MM.1S (cell line): ENCODE measurements around the gene PLA2G12B.

Experiments used
- DNase-seq: peaks from one replicate; pipeline ENCODE4 v3.0.0-alpha.2; 2015
- H2AFZ ChIP-seq: fragments of 300-600 bp; sonication (generic); 2 replicates; pipeline ENCODE4 v1.6.0; 2016; ENCODE audit warnings: antibody characterized with exemption, low read length
- H3F3A ChIP-seq: fragments of 300-600 bp; sonication (generic); 2 replicates; pipeline ENCODE4 v1.6.1; 2016; ENCODE audit warnings: mild to moderate bottlenecking, antibody characterized with exemption, low read length, moderate library complexity, mixed read lengths; ENCODE audit not compliant: insufficient read depth
- H3K27ac ChIP-seq: fragments of 300-600 bp; sonication (generic); 2 replicates; pipeline ENCODE4 v1.5.1; 2016; ENCODE audit warnings: mild to moderate bottlenecking, low read length
- H3K27me3 ChIP-seq: fragments of 300-600 bp; sonication (generic); replicated peaks from 2 replicates; pipeline ENCODE4 v1.6.0; 2016; ENCODE audit warnings: low read length; ENCODE audit not compliant: insufficient read depth
- H3K36me3 ChIP-seq: fragments of 300-600 bp; sonication (generic); replicated peaks from 2 replicates; pipeline ENCODE4 v1.6.1; 2016; ENCODE audit warnings: mild to moderate bottlenecking, low read length, mixed read lengths; ENCODE audit not compliant: insufficient read depth
- H3K4me1 ChIP-seq: fragments of 300-600 bp; sonication (generic); 2 replicates; pipeline ENCODE4 v1.6.1; 2016; ENCODE audit warnings: low read length, mixed read lengths
- H3K4me2 ChIP-seq: fragments of 300-600 bp; sonication (generic); 2 replicates; pipeline ENCODE4 v1.6.0; 2016; ENCODE audit warnings: low read depth, low read length
- H3K4me3 ChIP-seq: fragments of 300-600 bp; sonication (generic); 2 replicates; pipeline ENCODE4 v1.5.1; 2016; ENCODE audit warnings: low read length, mixed read lengths
- H3K79me2 ChIP-seq: fragments of 300-600 bp; sonication (generic); 2 replicates; pipeline ENCODE4 v1.6.1; 2016; ENCODE audit warnings: mixed run types, low read length, mixed read lengths
- H3K9ac ChIP-seq: fragments of 300-600 bp; sonication (generic); 2 replicates; pipeline ENCODE4 v1.6.1; 2016; ENCODE audit warnings: low read length, mixed read lengths
- H3K9me2 ChIP-seq: fragments of 300-600 bp; sonication (generic); replicated peaks from 2 replicates; pipeline ENCODE4 v1.6.1; 2016; ENCODE audit warnings: mild to moderate bottlenecking, low read length, mixed read lengths; ENCODE audit not compliant: insufficient read depth
- H3K9me3 ChIP-seq: fragments of 300-600 bp; sonication (generic); replicated peaks from 2 replicates; pipeline ENCODE4 v1.6.1; 2016; ENCODE audit warnings: mild to moderate bottlenecking, low read length, mixed read lengths; ENCODE audit not compliant: insufficient read depth
- H4K20me1 ChIP-seq: fragments of 300-600 bp; sonication (generic); 2 replicates; pipeline ENCODE4 v1.6.1; 2016; ENCODE audit warnings: mild to moderate bottlenecking, low read length, moderate library complexity, mixed read lengths; ENCODE audit not compliant: insufficient read depth
- CTCF ChIP-seq: fragments of 300-600 bp; sonication (generic); IDR thresholded peaks from 2 replicates; pipeline ENCODE4 v1.5.1; 2016; ENCODE audit warnings: antibody characterized with exemption, low read length, mixed read lengths
- EZH2 ChIP-seq: fragments of 300-600 bp; sonication (generic); optimal IDR thresholded peaks from 2 replicates; pipeline ENCODE3; 2017; ENCODE audit warnings: low read depth, mild to moderate bottlenecking, antibody characterized with exemption, low read length, mixed read lengths
- EZH2phosphoT487 ChIP-seq: fragments of 300-600 bp; sonication (generic); IDR thresholded peaks from 2 replicates; pipeline ENCODE4 v1.6.1; 2018; ENCODE audit warnings: antibody characterized with exemption, low read length

PLA2G12B gene, protein sequence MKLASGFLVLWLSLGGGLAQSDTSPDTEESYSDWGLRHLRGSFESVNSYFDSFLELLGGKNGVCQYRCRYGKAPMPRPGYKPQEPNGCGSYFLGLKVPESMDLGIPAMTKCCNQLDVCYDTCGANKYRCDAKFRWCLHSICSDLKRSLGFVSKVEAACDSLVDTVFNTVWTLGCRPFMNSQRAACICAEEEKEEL

DNA sequence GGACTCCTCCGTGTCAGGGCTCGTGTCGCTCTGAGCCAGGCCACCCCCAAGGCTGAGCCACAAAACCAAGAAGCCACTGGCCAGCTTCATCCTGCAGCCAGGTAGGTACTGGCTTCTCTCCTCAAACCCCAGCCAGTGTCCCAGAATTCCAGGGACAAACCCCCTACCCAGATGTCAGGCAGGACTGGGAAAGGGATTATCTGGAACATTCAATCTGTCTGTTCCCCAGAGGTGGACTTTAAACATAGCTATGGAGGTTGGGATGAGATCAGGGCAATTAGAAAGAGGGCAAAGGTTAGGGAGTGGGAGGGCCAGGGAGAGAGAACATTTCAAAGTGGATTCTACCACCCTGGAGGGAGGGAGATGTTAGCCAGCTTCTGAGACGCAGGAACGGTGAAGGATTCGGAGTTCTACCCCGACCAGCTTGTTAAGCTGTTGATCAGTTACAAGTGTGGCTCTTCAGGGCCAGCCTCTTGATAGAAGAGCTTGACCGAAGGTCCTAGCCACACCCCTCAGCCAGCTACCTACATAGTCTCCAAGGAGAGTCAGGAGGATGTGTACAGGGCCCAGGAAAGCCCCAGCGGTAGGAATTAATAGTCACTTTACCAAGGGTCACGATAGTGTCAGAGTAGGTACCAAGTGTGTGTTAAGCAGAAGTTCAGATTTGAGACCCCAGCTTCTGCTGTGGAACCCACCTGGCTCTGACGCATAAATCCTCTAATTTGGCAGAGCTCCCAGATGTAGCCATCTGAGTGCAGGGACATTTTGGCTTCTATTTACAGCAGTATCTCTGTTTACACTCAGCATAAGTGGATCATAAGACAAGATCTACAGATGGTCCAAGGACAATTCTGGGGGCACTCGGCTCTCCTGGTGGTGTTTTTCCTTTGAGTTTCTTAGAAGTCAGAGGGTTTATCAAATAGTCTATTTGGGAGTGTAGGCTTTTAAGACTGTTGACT lies at the start of gene PLA2G12B:
Gene PLA2G12B (minus strand): TSS at position 211 of the 959 bp plus-strand sequence. CDS start 121 bp downstream, at position 90.
- Histone ChIP-seq H3K36me3 (no peaks in the 10 kb centered on the region), H3K9me3 (no peaks in the 10 kb centered on the region), H3K79me2 (no peaks in the 10 kb centered on the region), H3K27ac (no peak within 1 kb of the TSS), H3K4me2 (no peak within 1 kb of the TSS), H3K9me2 (no peaks in the 10 kb centered on the region), H3F3A (no peaks in the 10 kb centered on the region), H3K9ac (no peak within 1 kb of the TSS), H3K27me3 (no peaks in the 10 kb centered on the region), H2AFZ (no peak within 1 kb of the TSS), H3K4me1 (no peaks in the 10 kb centered on the region), H4K20me1 (no peaks in the 10 kb centered on the region), H3K4me3 (no peak within 1 kb of the TSS)
- TF ChIP-seq CTCF (no peak), EZH2phosphoT487 (no peak), EZH2 (no peak)
- no peak for DNase-seq

DNA sequence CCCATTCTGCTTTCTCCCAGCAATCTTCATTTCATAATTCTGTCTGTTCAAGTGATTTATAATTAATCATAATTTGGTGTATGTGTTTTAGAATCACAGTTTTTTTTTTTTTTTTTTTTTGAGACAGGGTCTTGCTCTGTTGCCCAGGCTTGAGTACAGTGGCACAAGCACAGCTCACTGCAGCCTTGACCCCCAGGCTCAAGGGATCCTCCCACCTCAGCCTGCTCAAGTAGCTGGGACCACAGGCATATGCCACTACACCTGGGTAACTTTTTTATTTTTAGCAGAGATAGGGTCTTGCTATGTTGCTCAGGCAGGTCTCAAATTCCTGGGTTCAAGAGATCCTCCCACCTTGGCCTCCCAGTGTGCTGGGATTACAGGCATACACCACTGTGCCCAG lies 49.2 kb upstream of the PLA2G12B start:
- Histone ChIP-seq H3K27me3 (no peaks in the 10 kb centered on the region), H3K27ac (no peak overlapping the region), H3K4me2 (no peak overlapping the region), H3K4me3 (no peak overlapping the region), H3K9ac (no peak overlapping the region), H3K79me2 (no peaks in the 10 kb centered on the region), H3K9me2 (no peaks in the 10 kb centered on the region), H3K9me3 (no peaks in the 10 kb centered on the region), H4K20me1 (no peaks in the 10 kb centered on the region), H2AFZ (no peak overlapping the region), H3F3A (no peaks in the 10 kb centered on the region), H3K36me3 (no peaks in the 10 kb centered on the region), H3K4me1 (no peaks in the 10 kb centered on the region)
- TF ChIP-seq EZH2 (no peak), EZH2phosphoT487 (no peak), CTCF (no peak)
- no peak for DNase-seq

DNA sequence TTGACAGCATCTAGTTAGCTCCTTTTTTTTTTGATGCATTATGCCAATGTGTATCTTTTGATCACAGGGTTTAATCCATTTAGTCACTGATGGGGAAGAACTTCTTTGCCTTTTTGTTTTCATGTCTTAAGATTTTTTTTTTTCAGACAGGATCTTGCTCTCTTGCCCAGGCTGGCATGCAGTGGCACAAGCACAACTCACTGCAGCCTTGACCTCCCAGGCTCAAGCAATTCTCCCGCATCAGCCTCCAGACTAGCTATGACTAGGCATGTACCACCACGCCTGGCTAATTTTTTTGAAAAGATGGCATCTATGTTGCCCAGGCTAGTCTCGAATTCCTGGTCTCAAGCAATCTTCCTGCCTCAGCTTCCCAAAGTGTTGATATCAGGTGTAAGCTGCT lies 46.4 kb upstream of the PLA2G12B start:
- no peaks in the 10 kb centered on the region for H3K79me2 ChIP-seq
- no peak overlapping the region for H2AFZ ChIP-seq
- no peak overlapping the region for H3K9ac ChIP-seq
- no peak overlapping the region for H3K27ac ChIP-seq
- no peaks in the 10 kb centered on the region for H3K9me3 ChIP-seq
- DNase-seq, result no peak
- no peaks in the 10 kb centered on the region for H3K9me2 ChIP-seq
- H3K4me2 ChIP-seq, result no peak overlapping the region
- TF ChIP-seq EZH2, result no peak
- no peak for TF ChIP-seq EZH2phosphoT487
- H4K20me1 ChIP-seq, result no peaks in the 10 kb centered on the region
- H3F3A ChIP-seq, result no peaks in the 10 kb centered on the region
- no peaks in the 10 kb centered on the region for H3K27me3 ChIP-seq
- H3K4me1 ChIP-seq, result 0 out of 2 replicates have a peak, but pooled peaks cover 3% of the 10 kb centered on the region
- H3K4me3 ChIP-seq, result no peak overlapping the region
- H3K36me3 ChIP-seq, result no peaks in the 10 kb centered on the region
